ENCODE results near the gene TMOD2.

Gene TMOD2

GRCh38 chr15:51735228-51736010 is 16.0 kb upstream of the TMOD2 start:
- DNase-seq (ENCODE audit: low read depth) = no peak
- no peak overlapping the region for H3K4me3 ChIP-seq (ENCODE audit: low read depth, low read length)
- TF ChIP-seq CTCF (IDR thresholded peaks at IDR 0.05; ENCODE audit: control insufficient read depth, extremely low read depth, insufficient read depth) = peak; percentile 18; the same call in 1 of the 2 replicates

DNA sequence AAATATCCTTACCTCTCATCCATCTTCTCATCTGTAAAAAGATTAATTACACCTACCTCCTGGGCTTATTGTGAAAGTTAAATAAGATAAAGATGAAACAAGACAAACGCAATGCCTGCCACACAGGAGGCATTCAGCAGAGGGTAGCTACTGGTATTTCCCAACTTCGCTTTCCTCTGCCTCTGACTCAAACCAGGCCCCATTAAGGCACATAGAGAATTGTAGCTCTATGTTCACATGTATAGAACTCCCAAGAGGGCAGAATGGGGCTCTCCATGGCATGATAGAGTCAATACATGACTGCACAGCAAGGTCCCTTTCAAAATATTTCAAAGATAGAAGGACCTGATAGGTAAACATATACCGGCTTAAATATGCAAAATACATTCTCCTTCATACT is 15.3 kb upstream of the TMOD2 start:
- no peak for TF ChIP-seq CTCF (IDR thresholded peaks at IDR 0.05; ENCODE audit: control insufficient read depth, extremely low read depth, insufficient read depth)
- H3K4me3 ChIP-seq (ENCODE audit: low read depth, low read length) = peak overlapping the region; percentile 62; the same call in 1 of the 2 replicates
- DNase-seq (ENCODE audit: low read depth) = no peak

GRCh38 chr15:51736751-51737521 is 14.5 kb upstream of the TMOD2 start:
- no peak for TF ChIP-seq CTCF (IDR thresholded peaks at IDR 0.05; ENCODE audit: control insufficient read depth, extremely low read depth, insufficient read depth)
- DNase-seq (ENCODE audit: low read depth) = no peak
- peak overlapping the region; percentile 62 for H3K4me3 ChIP-seq (ENCODE audit: low read depth, low read length)

DNA sequence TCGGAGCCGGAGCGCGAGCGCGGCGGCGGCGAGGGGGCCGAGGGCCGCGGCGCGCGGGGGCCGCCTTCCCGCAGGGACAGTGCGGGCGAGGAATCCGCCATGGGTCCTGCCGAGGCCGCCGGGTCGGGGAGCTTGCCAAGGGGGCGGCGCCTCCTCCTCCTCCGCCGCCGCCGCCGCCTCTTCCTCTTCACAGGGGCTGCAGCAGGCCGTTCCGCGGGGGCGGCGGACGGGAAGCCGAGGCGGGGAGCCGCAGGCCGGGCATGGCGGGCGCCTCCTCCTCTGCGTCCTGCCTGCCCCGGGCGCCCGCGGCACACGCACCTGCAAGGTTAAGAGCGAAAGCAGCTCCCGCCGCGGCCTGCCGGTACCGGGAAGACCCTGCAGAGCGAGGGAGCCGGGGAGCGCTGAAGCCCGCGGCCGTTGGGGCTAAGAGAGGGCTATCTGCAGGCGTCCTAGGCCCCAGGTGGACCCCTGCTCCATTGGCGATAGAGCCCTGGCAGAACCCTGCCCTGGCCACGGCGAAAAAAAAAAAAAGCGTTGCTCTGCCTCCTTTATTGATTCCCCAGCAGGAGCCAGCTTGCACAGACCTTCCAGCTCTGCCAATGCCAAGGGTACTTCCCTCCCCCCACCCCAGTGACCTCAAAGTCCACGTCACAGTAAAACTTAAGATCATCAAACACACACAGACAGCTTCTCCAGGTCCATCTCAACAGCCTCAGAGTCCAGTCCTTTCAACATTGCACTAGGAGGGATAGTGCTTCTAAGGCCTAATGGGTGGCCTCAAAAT is 13.7 kb upstream of the TMOD2 start, which contains the start of gene LYSMD2:
TSS of gene LYSMD2 (minus strand) at position 134 of the 784 bp plus-strand sequence. CDS start at position 101, 33 bp downstream.
- no peak for TF ChIP-seq CTCF (IDR thresholded peaks at IDR 0.05; ENCODE audit: control insufficient read depth, extremely low read depth, insufficient read depth)
- H3K4me3 ChIP-seq (ENCODE audit: low read depth, low read length) = peak within 1 kb of the TSS; percentile 62
- DNase-seq (ENCODE audit: low read depth) = no peak

GRCh38 chr15:51738553-51738952 is 12.8 kb upstream of the TMOD2 start:
- DNase-seq (ENCODE audit: low read depth) = no peak
- no peak for TF ChIP-seq CTCF (IDR thresholded peaks at IDR 0.05; ENCODE audit: control insufficient read depth, extremely low read depth, insufficient read depth)
- H3K4me3 ChIP-seq (ENCODE audit: low read depth, low read length) = no peak overlapping the region

DNA sequence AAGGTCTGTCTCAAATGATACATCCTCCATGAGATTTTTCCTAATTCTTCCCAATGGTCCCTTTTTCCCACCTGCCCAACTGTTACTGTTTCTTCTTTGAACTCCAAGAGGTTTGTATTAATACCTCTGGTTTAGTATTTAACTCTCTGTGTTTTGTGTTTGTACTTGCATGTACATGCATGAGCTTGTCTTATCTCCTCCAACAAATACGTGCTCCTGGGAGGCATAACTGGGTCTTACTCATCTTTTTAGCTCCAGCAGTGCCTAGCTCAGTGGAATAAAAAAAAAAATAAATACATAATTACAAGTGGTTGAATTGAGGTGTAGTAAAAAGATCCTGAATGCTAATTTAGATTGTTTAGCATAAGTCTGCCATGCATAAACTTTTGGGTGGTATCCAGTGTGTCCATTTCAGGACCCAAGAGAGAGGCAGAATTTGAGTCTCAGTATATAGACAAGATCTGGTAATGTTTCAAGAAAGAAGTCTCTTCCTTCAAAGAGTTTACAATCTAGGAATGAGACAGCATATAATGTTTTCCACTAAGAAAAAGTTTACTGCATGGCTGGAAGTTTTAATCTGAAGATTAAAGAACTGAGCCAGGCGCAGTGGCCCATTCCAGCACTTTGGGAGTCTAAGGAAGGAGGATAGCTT is 12.2 kb upstream of the TMOD2 start:
- no peak overlapping the region for H3K4me3 ChIP-seq (ENCODE audit: low read depth, low read length)
- TF ChIP-seq CTCF (IDR thresholded peaks at IDR 0.05; ENCODE audit: control insufficient read depth, extremely low read depth, insufficient read depth) = no peak
- DNase-seq (ENCODE audit: low read depth) = no peak

All from LNCaP clone FGC (cell line).